ENCODE results near the gene NSD2. TPM values are rescaled to one million over a fixed set of nuclear protein-coding genes. Genes with fewer than 3 reads are reported as not detected.
A peak's percentile ranks its signal among the peaks of the same experiment; 100 is the strongest.
"Not testable (repeated sequence)": the region's sequence is repeated elsewhere in the genome, so short reads cannot be mapped to it uniquely, and the experiment has no call there.

The NSD2 gene
- total RNA-seq, 6 experiments from 2014 or later: 11.4 to 19.4 (median 14.0) TPM

- H3K4me1 ChIP-seq: peaks cover 0 to 14% (median 2%) of the 10 kb centered on the region in 4 donors
- peak within 1 kb of the TSS; percentile 91 to 99 (median 99) for H3K27ac ChIP-seq
- no peaks in the 10 kb centered on the region for H3K36me3 ChIP-seq
- WGBS (ENCODE audit: insufficient coverage, low coverage, low lambda C conversion rate, missing lambda C conversion rate): no CpG with 5 or more reads among the region's 95 CpGs
- intact Hi-C loops (cut with DNase I): no loop called here
- DNase-seq (peak; percentile 98), ATAC-seq (peak; percentile 89 to 94 (median 91))
- TF ChIP-seq CTCF (IDR thresholded peaks at IDR 0.05) (peak; percentile 31 to 73 (median 42)), POLR2A (IDR thresholded peaks at IDR 0.05) (peak; percentile 83)
- H3K9me3 ChIP-seq: no peaks in the 10 kb centered on the region
- H3K4me3 ChIP-seq: peak within 1 kb of the TSS; percentile 78 to 92 (median 88)
- no peaks in the 10 kb centered on the region for H3K27me3 ChIP-seq
Measured at GRCh38 chr4:2008921-2009650, 137.9 kb downstream of the NSD2 start, which contains the start of gene NELFA. Gene NELFA, minus strand, starts transcription at chr4:2008974. Its CDS starts 15 bp downstream, at chr4:2008959.

- H3K36me3 ChIP-seq: no peaks in the 10 kb centered on the region
- no peaks in the 10 kb centered on the region for H3K9me3 ChIP-seq
- ATAC-seq (peak; percentile 59 to 69 (median 64)), DNase-seq (peak; percentile 78 to 84 (median 84))
- intact Hi-C loops (cut with DNase I): no loop called here
- peaks cover 0 to 14% (median 2%) of the 10 kb centered on the region in 4 donors for H3K4me1 ChIP-seq
- WGBS (ENCODE audit: insufficient coverage, low coverage, low lambda C conversion rate, missing lambda C conversion rate): 1% methylated on average over 20 of the region's 23 CpGs
- H3K27me3 ChIP-seq: no peaks in the 10 kb centered on the region
- peak overlapping the region; percentile 78 to 92 (median 88) for H3K4me3 ChIP-seq
- peak overlapping the region; percentile 91 to 99 (median 99) for H3K27ac ChIP-seq
- no peak for TF ChIP-seq POLR2A (IDR thresholded peaks at IDR 0.05)
- TF ChIP-seq CTCF (IDR thresholded peaks at IDR 0.05): peak in 2 of 4 donors; percentile 18 to 25
Measured at GRCh38 chr4:2009651-2010233, 138.5 kb downstream of the NSD2 start.

- intact Hi-C loops (cut with DNase I): no loop called here
- 64% methylated on average over 3 of the region's 3 CpGs for WGBS (ENCODE audit: insufficient coverage, low coverage, low lambda C conversion rate, missing lambda C conversion rate)
- DNase-seq (no peak), ATAC-seq (no peak)
- Histone ChIP-seq H3K9me3 (no peaks in the 10 kb centered on the region), H3K27ac (no peak overlapping the region), H3K4me1 (peaks cover 0 to 14% (median 2%) of the 10 kb centered on the region in 4 donors), H3K36me3 (no peaks in the 10 kb centered on the region), H3K4me3 (no peak overlapping the region), H3K27me3 (no peaks in the 10 kb centered on the region)
- TF ChIP-seq POLR2A (IDR thresholded peaks at IDR 0.05): no peak
- no peak for TF ChIP-seq CTCF (IDR thresholded peaks at IDR 0.05)
Measured at GRCh38 chr4:2011583-2011982, 140.4 kb downstream of the NSD2 start.

- H3K9me3 ChIP-seq: no peaks in the 10 kb centered on the region
- ATAC-seq (no peak), DNase-seq (no peak)
- peaks cover 0 to 5% (median 0%) of the 10 kb centered on the region in 4 donors for H3K4me1 ChIP-seq
- H3K27me3 ChIP-seq: no peaks in the 10 kb centered on the region
- 89% methylated on average over 4 of the region's 4 CpGs for WGBS (ENCODE audit: insufficient coverage, low coverage, low lambda C conversion rate, missing lambda C conversion rate)
- H3K4me3 ChIP-seq: no peak overlapping the region
- H3K27ac ChIP-seq: no peak overlapping the region
- intact Hi-C loops (cut with DNase I): no loop called here
- TF ChIP-seq POLR2A (IDR thresholded peaks at IDR 0.05) (no peak), CTCF (IDR thresholded peaks at IDR 0.05) (no peak)
- H3K36me3 ChIP-seq: no peaks in the 10 kb centered on the region
Measured at GRCh38 chr4:2015008-2015407, 143.8 kb downstream of the NSD2 start.

- not testable (repeated sequence) for H3K27me3 ChIP-seq
- 18% methylated on average over 9 of the region's 15 CpGs for WGBS (ENCODE audit: insufficient coverage, low coverage, low lambda C conversion rate, missing lambda C conversion rate)
Measured at GRCh38 chr4:2021358-2022018, 150.3 kb downstream of the NSD2 start.

More at GRCh38 chr4:2021358-2022018, 150.3 kb downstream of the NSD2 start:
- H3K27ac ChIP-seq; H3K9me3 ChIP-seq; H3K4me1 ChIP-seq; H3K36me3 ChIP-seq; H3K4me3 ChIP-seq; DNase-seq; intact Hi-C loops (cut with DNase I); ATAC-seq: not testable (repeated sequence)

Data from right lobe of liver (tissue), 6 donors.